CD4-positive, alpha-beta T cell treated with Interleukin-17A for 4 hours (primary cell): Measurements from ENCODE around the gene SLC6A13.

Experiments used
- DNase-seq: peaks from one replicate; pipeline ENCODE4 v3.0.0-alpha.2; 2020; ENCODE audit warnings: mixed read lengths

SLC6A13 gene

DNA sequence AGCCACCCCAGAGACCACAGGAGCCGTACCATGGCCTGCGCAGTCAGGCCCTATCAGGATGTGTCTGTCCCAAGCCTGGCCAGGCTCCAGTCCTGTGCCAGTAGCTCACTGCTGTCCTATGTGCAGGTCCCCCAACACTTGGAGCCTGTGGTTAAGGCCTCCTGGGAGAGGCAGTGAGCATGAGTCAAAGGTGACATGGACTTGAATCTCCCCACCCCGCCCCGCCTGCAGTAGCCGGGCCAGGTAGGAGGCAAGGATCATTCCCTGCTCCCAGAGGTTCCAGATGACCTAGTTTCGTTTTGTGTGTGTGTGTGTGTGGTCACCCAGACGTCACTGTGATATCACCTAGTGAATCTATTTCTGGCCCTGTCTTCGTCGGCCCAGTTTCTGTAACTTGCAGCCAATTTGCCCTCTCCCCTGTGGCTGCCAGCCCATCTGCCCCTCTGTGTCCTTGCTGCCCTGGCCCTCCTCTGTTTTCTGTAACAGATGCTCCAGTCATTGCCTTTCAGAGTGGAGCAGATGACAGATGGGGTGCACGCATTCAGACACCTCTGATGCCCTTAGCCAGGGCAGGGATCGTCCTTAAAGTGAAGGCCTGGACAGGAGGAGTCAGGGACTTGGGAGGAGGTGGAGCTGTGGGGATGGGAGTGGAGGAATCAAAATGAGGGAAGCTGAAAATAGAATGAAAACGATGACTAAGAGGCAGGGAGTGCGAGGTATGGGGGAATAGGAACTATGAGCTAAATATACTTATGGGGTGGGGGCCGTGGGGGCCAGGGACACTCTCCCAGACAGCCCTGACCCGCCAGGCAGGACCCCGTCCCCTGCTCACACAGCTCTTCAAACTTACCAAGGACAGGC is 86.1 kb downstream of the SLC6A13 start:
- DNase-seq = no peak

DNA sequence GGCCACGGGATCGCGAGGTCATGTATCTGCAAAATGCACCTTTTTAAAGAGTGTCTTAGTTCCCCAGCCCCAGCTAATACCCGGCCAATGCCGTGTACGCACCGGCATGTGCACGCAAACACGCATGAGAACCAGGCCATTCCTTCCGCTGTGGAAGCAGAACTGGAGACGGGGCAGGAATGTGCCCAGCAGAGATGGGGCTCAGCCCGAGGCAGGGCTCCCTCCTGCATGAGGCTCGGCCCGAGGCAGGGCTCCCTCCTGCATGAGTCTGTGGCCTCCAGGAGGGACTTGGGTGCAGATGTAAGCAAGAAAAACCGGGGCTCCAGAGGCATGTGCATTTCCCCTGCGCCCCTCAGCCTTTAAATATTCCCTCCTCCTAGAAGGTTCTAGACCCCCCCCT is 86.9 kb downstream of the SLC6A13 start:
- DNase-seq = no peak

DNA sequence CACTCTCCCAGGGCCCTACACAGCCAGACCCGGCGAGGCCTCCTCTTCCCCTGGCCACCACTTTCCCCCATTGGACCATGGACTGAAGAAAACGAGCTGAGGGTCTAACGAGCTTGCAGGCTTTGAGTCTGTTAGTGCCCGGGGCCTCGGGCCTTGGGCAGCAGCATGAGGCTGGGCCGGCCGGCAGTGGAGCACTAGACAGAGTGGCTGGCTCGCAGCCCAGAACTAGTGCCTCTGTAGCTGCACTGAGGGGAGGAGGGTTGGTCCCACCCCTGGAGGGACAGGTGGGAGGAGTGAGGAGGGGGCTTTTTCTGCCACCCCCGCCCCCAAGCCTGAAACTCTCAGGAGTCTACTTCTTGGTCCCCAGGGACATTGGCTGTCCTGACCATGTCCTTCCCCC is 87.4 kb downstream of the SLC6A13 start:
- DNase-seq = no peak

DNA sequence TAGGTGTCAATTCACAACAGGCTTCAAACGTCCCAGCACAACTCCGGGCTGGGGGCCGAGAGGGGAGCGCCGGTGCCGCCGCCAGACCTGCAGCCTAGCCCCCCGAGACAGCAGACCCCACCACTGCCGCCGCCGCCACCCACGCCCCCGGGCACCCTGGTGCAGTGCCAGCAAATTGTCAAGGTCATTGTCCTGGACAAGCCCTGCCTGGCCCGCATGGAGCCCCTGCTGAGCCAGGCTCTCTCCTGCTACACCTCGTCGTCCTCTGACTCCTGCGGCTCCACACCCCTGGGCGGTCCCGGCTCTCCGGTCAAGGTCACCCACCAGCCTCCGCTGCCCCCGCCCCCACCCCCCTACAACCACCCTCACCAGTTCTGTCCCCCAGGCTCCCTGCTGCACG is 88.0 kb downstream of the SLC6A13 start:
- DNase-seq = no peak

DNA sequence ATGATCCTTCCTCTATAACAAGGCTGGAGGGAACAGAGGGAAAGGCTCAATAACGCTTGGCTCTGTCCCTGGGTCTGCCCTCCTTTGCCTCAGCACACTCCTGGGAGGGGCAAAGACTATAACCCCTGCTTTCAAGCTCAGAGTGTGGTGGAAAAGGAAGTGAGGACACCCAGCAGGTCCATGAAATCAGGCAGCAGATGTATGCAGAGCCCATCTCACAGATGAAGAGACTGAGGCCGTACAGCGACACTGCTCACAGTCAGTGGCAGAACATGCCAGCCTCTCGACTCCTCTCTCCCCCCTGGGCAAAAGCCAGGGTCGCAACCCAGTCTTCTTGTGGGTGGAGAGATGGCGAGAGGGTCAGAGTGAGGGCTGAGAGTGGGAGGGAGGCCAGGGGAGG is 88.5 kb downstream of the SLC6A13 start:
- DNase-seq = no peak

DNA sequence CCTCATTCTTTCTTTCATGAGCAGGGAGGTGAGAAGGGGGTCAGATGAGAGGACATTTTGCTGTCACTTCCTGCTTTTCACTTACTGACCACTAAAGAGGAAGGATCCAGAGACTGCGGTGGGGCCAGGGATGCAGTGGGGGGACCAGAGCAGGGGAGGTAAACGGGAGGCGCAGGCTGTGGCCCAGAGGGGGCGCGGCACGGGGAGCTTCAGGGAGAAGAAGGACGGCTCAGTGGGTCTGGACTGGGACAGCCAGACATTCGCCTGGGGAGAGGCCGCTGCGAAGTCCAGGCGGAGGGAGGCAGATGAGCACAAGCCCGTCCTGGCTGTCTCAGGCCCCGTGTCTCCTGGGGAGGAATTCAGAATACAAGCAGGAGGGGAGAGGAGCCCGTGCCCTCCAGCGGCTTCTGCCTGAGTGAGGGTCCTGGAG is 89.9 kb downstream of the SLC6A13 start:
- no peak for DNase-seq

DNA sequence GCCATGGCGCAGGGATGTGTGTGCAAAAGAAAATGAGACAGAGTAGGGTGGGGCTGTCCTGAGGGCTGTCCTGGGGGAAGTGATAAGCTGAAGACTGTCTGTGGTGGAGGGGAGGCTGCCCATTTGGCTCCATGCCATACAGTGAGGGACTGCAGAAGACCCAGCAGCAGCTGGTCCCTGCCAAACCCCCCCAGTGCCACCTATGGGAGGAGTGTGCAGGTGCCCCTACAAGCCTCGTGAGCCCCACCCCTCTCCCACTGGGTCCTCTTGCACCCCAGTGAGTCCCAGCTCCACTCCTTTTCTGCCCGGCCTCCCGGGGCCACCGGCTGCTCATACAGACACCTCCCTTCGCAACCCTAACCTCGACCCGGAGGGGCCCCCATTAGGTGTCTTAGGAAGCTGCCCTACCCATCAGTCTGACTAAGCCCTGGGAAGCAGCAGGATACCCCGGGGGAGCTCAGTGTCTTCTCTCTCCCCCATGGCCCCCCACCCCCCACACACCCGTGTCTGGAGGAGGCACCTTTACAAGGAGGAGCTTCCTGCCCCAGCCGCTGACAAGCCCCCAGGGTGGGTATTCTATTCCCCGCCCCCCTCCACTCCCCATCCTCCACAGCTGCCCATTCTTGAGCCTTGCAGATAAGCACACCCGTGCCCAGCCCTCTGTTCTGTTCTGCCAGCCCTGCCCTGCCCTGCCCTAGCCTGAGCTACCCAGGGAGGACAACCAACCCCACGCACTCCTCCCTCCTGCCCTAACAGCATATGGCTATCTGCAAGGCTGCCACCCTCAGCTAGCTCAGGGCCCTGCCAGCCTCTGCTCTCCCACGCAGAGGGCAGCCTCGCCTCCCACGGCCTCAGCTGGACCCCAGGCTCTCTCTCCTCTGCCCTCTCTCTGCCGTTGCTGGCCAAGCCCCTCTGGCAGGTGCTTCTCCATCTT is 90.6 kb downstream of the SLC6A13 start:
- no peak for DNase-seq

DNA sequence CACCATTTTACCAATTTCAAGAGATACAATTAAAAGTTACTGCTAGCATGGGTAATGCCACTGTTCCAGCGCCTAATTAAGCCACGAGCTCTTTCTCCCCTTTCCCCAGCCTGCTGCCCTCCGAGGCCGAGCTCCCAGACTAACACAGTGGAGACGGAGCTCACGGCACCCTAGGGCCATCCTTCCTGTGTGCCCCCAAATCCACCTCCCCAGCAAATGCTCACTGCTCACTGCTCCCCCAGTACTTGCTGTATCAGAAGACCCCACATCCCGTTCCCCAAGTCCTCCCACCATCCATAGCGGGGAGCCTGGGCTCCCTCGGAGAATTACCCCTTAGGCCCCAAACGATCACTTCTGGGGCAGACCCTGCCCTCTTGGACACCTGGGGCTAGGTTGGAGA is 91.4 kb downstream of the SLC6A13 start:
- no peak for DNase-seq
